Fibroblast of lung (primary cell): Measurements from ENCODE around the gene CUL1. TPM values are rescaled to one million over a fixed set of nuclear protein-coding genes. Genes with fewer than 3 reads are reported as not detected.

Source experiments
- DNase-seq, 2 donors: peaks; one replicate each; pipeline versions ENCODE4 v3.0.0 to v3.0.0-alpha.2; 2010; ENCODE audit warnings: low read depth in 2 of 2
- H2AFZ ChIP-seq: 2 replicates; pipeline ENCODE4 v1.5.1; 2012; ENCODE audit warnings: low read length, control low read depth, inconsistent platforms
- H3K27ac ChIP-seq: 2 replicates; pipeline ENCODE4 v1.5.1; 2011; ENCODE audit warnings: low read length, control low read depth; ENCODE audit not compliant: insufficient read depth
- H3K27me3 ChIP-seq: 2 replicates; pipeline ENCODE4 v1.5.1; 2011; ENCODE audit warnings: mild to moderate bottlenecking, low read length; ENCODE audit not compliant: control insufficient read depth, insufficient read depth
- H3K36me3 ChIP-seq: 2 replicates; pipeline ENCODE4 v1.5.1; 2011; ENCODE audit warnings: low read length; ENCODE audit not compliant: control insufficient read depth, insufficient read depth
- H3K4me1 ChIP-seq: 2 replicates; pipeline ENCODE4 v1.5.1; 2011; ENCODE audit warnings: low read length; ENCODE audit not compliant: control insufficient read depth, insufficient read depth; ENCODE audit errors: extremely low read depth
- H3K4me2 ChIP-seq: 2 replicates; pipeline ENCODE4 v1.5.1; 2011; ENCODE audit warnings: low read length, control low read depth; ENCODE audit not compliant: insufficient read depth; ENCODE audit errors: extremely low read depth
- H3K4me3 ChIP-seq, 4 experiments: fragments of 200-600 bp in 1 of 4; sonication (generic) in 1 of 4; replicated peaks in 1 of 4; 2 replicates each; pipeline ENCODE4 v1.5.1; 2011 to 2016; ENCODE audit warnings: low read length in 4 of 4, low read depth in 3 of 4, mild to moderate bottlenecking in 3 of 4, control low read depth in 2 of 4, inconsistent platforms in 1 of 4, mixed read lengths in 1 of 4; ENCODE audit not compliant: insufficient read depth in 1 of 4; ENCODE audit errors: control extremely low read depth in 1 of 4
- H3K79me2 ChIP-seq: 2 replicates; pipeline ENCODE4 v1.5.1; 2012; ENCODE audit warnings: mild to moderate bottlenecking, low read length, inconsistent platforms; ENCODE audit not compliant: control insufficient read depth, insufficient read depth
- H3K9ac ChIP-seq: 2 replicates; pipeline ENCODE4 v1.5.1; 2011; ENCODE audit warnings: mild to moderate bottlenecking, low read length, control low read depth; ENCODE audit not compliant: insufficient read depth
- H3K9me3 ChIP-seq: 2 replicates; pipeline ENCODE4 v1.5.1; 2012; ENCODE audit warnings: low read depth, low read length; ENCODE audit not compliant: control insufficient read depth, insufficient read depth
- H4K20me1 ChIP-seq: 2 replicates; pipeline ENCODE4 v1.5.1; 2011; ENCODE audit warnings: low read length; ENCODE audit not compliant: control insufficient read depth, insufficient read depth; ENCODE audit errors: extremely low read depth
- CTCF ChIP-seq, 2 donors: IDR thresholded peaks in 1 of 2; conservative IDR thresholded peaks in 1 of 2; 1 replicate in 1 of 2; 2 replicates in 1 of 2; pipeline ENCODE4 v1.5.1; 2011 to 2012; ENCODE audit warnings: low read length in 2 of 2, control low read depth in 1 of 2, inconsistent platforms in 1 of 2, low read depth in 1 of 2, mild to moderate bottlenecking in 1 of 2
- EZH2 ChIP-seq: IDR thresholded peaks from 2 replicates; pipeline ENCODE4 v1.5.1; 2012; ENCODE audit warnings: low read length, control low read depth, mild to moderate bottlenecking; ENCODE audit errors: missing control alignments
- polyA plus RNA-seq, 2 donors: library from polyadenylated mRNA; depleted of rRNA in 1 of 2; stranded (reverse) in 1 of 2; unstranded in 1 of 2; fragments of >200 nt; gene quantifications; 2 replicates each; pipeline ENCODE4 v1.2.1, GENCODE V29; 2011 to 2012; ENCODE audit warnings: missing spikeins in 1 of 2
- total RNA-seq: library from RNA; depleted of rRNA; stranded (reverse); fragments of >200 nt; gene quantifications from 2 replicates; pipeline ENCODE4 v1.2.1, GENCODE V29; 2014

Gene CUL1
- total and polyA plus RNA-seq, 2 donors (not counting 1 experiment from before 2014, with no cell fraction given), result 47.9 to 52.3 TPM

- H3K36me3 ChIP-seq, result peaks cover 2% of the 10 kb centered on the region
- no peaks in the 10 kb centered on the region for H3K27me3 ChIP-seq
- H3K27ac ChIP-seq, result no peak overlapping the region
- no peak for TF ChIP-seq EZH2
- no peak for TF ChIP-seq CTCF (conservative IDR thresholded peaks at IDR 0.05 in 1 of 2, IDR thresholded peaks at IDR 0.05 in 1 of 2; ENCODE audit: low read depth in 1 of 2, low read length in 2 of 2)
- H3K9me3 ChIP-seq, result no peaks in the 10 kb centered on the region
- H3K4me1 ChIP-seq, result peaks cover 2% of the 10 kb centered on the region
- no peak overlapping the region for H3K4me3 ChIP-seq
- peaks cover 96% of the 10 kb centered on the region for H3K79me2 ChIP-seq
- peaks cover 2% of the 10 kb centered on the region for H4K20me1 ChIP-seq
- H2AFZ ChIP-seq, result no peak overlapping the region
- DNase-seq, result no peak
- H3K9ac ChIP-seq, result no peak overlapping the region
- H3K4me2 ChIP-seq, result no peak overlapping the region
Measured at GRCh38 chr7:148719753-148720152, 21.1 kb downstream of the CUL1 start.

GRCh38 chr7:148720472-148720871 lies 21.8 kb downstream of the CUL1 start:
- peaks cover 96% of the 10 kb centered on the region for H3K79me2 ChIP-seq
- no peak overlapping the region for H3K4me3 ChIP-seq
- DNase-seq, result peak in 1 of 2 donors; percentile 16
- no peaks in the 10 kb centered on the region for H3K36me3 ChIP-seq
- peaks cover 2% of the 10 kb centered on the region for H3K4me1 ChIP-seq
- H3K9me3 ChIP-seq, result no peaks in the 10 kb centered on the region
- TF ChIP-seq CTCF (conservative IDR thresholded peaks at IDR 0.05 in 1 of 2, IDR thresholded peaks at IDR 0.05 in 1 of 2; ENCODE audit: low read depth in 1 of 2, low read length in 2 of 2) (no peak), EZH2 (no peak)
- H2AFZ ChIP-seq, result no peak overlapping the region
- H4K20me1 ChIP-seq, result peaks cover 2% of the 10 kb centered on the region
- H3K27me3 ChIP-seq, result no peaks in the 10 kb centered on the region
- H3K27ac ChIP-seq, result no peak overlapping the region
- no peak overlapping the region for H3K4me2 ChIP-seq
- no peak overlapping the region for H3K9ac ChIP-seq

- Histone ChIP-seq H2AFZ (no peak overlapping the region), H3K9me3 (no peaks in the 10 kb centered on the region), H3K27me3 (no peaks in the 10 kb centered on the region), H3K27ac (no peak overlapping the region), H3K36me3 (no peaks in the 10 kb centered on the region), H4K20me1 (peaks cover 2% of the 10 kb centered on the region), H3K4me1 (peaks cover 2% of the 10 kb centered on the region), H3K9ac (no peak overlapping the region), H3K79me2 (peaks cover 95% of the 10 kb centered on the region), H3K4me3 (no peak overlapping the region), H3K4me2 (no peak overlapping the region)
- TF ChIP-seq CTCF (conservative IDR thresholded peaks at IDR 0.05 in 1 of 2, IDR thresholded peaks at IDR 0.05 in 1 of 2; ENCODE audit: low read depth in 1 of 2, low read length in 2 of 2) (no peak), EZH2 (no peak)
- DNase-seq, result no peak
Measured at GRCh38 chr7:148721390-148721789, 22.7 kb downstream of the CUL1 start.
